ENCODE data around the gene KRT6A.
"Not testable (repeated sequence)": the region's sequence is repeated elsewhere in the genome, so short reads cannot be mapped to it uniquely, and the experiment has no call there.

KRT6A gene

DNA sequence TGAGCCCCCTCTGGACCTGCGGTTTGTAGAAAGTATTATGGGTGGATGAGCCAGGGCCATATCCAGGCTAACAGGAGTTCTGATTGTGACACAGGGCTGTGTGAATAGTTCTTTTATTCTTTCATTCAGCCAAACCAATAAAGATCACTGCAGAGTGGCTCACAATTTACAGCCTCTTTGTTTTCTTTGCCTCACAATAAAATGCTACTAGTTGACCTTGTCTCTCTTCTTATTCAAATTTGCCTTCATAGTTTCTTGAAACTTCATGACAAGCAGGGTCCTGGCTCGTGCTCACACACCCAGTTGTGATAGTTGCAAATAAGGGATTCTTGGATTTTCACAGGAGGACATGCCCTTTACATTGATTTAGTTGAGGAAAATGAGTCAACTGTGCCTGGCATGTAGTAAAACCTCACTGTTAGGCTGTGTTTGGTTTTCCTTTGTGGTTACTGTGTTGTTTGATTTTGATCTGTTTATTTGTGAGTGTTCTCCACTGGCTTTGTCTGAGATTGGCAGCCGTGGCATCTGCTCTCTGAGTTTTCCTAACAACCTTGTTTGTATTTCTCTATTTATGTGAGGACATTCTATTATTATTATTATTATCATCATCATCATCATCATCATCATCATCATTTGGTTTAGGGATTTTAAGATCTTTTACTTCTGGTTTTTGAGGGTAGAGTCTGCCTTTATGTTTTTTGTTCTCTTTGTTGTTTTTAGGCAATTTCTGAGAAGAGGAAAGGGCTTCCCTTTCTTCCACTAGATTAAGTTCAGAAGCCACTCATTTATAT is 38.5 kb downstream of the KRT6A start:
- DNase-seq, result no peak

DNA sequence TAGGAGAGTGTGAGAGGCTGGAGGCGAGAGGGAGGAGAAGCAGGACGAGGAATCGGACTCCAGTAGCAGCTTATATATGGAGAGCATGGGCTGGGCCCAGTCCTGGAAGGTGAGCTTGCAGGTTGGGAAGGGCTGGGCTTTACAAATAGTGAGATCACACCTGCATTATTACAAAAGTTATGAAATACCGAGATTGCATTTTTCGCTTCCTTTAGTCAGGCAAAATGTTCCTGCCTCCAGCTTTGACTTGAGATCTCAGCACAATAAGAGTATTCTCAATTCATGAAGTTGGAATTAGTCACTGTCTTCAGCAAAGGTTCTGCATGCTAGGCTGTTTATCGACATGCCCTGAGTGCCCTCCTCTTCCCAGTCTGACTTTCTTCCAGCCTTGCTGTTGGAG is 41.0 kb downstream of the KRT6A start, which contains the start of gene KRT6B:
TSS of gene KRT6B (minus strand) at position 46 of the 400 bp plus-strand sequence. CDS start 68 bp downstream, outside the sequence.
- DNase-seq, result no peak

DNA sequence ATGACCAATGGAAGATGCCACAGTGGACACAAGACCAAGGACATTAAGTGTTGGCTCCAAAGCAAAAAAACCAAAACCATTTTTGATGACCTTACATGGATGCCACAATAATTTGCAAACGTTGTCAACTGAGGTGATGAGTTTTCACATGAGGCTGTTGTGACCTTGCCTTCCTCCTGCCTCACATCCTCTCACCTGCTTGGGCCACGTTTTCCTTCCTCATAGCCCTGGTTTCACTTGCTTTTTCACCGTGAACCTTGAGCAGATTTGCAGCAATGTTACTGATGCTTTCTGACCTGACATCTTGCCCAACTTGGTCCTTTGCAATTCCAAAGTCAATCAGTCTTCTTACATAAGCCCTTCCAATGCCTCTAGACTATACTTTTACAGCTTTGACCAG is 44.8 kb downstream of the KRT6A start:
- no peak for DNase-seq

DNA sequence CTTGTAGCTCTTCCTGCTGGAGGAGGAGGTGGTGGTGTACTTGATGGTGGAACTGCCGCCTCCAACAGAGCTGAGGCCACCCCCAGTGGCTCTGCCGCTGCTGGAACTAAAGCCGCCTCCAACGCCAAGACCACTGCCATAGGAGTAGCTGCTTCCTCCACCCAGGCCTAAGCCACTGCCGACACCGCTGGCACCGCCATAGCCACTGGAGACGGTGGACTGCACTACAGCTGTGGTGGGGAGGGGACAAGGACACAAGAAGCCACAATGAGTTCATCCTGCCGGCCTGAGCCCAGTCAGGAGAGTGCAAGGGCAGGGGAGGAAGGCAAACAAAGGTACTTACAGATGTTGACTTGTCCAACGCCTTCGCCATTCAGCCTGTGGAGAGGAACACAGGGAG is 45.9 kb downstream of the KRT6A start:
- DNase-seq, result not testable (repeated sequence)

DNA sequence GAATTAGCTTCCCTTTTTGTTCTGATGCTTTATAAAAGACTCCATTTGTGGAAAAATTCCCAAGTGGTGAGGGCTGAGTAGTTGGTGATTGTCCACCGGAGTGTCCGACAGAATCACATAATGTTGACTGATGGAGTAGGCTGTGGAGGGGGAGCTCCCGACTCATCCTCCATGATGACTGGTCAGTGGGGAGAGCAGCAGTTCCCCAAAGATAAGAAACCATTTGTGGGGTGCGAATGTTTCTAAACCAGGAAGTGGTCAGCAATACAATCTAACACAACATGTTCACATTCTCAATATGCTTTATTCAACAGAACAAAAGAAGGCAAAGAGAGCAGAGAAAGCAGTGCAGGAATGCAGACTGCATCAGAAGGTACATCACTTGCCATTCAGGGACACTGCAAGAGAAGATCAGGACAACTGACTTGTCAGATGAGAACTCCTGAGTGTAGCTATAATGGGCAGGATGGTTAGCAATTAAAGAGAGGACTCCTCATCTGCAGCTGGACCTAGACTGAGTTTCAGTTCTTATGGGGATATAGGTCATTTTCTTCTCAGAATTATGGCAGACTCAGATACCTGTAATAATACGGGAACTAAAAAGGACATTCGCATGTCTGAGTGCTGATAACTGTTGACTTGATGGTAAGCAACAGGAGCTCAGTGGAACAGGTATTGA is 46.6 kb downstream of the KRT6A start:
- DNase-seq, result no peak

DNA sequence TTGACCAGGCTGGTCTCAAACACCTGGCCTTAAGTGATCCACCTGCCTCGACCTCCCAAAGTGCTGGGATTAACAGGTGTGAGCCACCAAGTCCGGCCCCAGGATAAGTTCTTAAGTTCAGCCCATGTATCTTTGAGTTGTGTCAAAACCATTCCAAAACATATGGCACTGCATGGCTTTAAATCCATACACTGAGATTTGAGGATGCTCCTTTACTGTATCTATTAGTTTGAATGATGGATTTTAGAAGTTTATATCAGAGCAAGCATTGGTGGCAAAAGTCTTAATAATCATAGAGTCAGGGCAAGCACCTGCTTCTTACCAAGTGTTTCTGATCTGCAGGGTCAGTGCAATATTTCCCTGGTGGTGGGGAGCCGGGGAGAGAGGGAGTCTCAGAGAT is 47.2 kb downstream of the KRT6A start:
- DNase-seq, result no peak

DNA sequence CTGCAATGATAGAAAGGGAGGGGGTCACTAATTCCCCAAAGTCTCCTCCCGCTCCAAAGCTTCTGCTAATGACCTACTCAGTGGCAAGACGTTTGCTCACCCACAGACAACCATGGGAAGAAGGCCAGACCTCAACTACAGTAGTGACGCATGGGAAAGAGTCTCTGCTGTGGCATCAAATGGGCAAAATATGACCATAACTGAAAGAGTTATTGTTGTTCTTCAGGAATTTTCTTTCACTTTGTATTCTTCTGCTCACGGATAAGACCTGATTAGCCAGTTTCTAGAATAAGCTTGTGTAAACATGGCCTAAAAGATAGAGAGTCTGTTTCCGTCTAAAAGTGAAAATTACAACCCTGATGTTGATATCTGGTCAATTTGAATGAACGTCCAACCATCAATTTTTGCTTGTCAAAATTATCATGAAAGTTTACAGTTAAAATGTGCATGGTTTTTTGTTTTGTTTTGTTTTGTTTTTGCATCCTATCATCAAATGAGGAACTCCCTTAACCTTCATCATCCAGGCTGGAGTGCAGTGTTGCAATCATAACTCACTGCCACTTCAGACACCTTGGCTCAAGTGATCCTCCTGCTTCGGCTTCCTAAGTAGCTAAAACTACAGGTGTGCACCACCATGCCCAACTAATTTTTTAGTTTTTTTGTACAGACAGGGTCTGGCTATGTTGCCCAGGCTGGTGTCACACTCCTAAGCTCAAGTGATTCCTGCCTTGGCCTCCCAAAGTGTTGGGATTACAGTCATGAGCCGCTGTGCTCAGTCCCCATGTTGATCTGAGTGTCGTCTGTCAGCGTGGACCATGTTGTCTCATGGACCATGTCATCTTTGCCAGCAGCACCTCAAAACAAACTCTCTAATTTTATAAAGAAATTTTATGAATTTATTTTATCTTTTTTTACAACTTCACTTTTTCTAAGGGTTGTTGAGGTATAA is 48.1 kb downstream of the KRT6A start:
- DNase-seq, result no peak

DNA sequence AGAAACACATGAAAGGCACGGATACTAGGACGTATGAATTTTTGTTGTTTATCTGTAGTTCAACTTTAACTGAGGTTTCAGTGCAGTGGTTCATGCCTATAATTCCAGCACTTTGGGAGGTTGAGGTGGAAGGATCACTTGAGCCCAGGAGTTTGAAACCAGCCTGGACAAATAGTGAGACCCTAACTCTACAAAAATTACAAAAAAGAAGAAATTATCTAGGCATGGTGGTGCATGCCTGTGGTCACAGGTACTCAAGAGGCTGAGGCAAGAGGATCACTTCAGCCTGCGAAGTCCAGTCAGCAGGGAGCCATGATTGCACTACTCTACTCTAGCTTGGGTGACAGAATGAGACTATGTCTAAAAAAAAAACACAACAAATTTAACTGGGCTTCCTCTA is 49.1 kb downstream of the KRT6A start:
- DNase-seq, result no peak

DNA sequence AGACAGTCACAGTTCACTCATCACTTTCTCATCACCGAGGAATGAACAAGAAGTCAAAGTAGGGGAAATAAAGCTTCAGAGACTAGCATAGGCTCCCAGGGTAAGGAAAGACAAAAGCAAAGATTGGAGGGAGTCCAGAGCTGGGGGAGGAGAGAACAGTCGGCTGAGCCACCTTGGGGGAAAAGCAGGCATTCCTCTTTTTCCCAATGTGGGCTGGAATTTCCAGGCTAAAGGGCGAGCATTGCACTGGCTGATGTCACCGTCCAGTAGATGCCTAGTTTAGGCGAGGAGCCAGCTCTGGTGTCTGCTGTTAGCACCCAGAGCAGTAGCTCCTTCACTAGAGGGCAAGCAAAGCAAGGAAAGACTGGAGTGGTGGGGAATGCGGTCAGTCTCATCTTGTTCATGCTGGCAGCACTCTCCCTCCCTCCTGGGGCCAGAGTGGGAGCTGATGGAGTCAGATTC is 50.4 kb downstream of the KRT6A start:
- no peak for DNase-seq

DNA sequence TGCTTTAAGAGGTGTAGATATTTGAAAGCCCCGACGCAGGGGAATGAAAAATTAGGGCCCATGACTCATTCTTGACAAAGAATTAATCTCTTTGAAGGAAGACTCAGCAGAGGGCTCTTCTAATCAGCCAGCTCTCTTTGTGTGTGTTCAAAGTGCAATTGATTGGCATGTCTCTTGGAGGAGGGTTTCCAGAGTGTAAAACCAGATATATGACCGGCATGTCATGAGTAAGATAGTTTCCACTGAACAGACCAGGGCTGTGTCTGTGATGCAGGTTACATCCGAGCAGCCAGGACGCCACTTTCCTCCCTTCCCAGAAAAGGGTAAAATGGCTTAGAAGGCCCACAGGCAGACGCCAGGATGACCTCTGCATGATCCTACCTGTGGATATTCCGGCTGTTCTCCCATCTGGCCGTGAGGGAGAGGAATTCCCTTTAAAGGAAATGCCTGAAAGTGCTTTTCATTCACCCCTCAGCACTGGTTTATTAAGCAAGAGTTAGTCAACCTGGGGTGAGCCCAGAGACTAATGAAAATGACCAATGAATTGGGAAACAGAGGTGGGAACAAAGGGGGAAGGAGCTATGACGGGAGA is 51.6 kb downstream of the KRT6A start:
- no peak for DNase-seq

DNA sequence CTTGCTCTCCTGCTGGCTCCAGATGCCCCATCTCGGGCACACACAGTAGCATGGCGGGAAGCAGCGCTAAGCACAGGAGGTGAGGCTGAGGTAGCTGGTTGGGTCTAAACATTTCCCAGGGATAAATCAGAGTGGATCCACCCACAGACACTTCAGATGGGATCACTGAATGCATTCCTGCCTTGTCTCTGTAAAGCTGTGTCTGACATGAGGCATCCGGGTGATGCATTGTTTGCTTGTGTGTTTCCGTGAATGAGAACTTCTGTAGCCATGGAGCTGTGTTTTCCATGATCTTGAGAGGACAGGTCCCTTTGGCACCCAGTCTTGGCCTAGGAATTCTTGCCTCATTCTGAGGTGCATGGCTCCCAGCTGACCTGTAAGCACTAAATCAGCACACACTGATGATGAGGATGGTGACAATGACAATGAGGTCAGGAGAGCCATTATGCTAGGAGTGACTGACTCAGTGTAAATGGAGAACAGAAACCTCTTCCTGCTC is 52.2 kb downstream of the KRT6A start:
- no peak for DNase-seq

DNA sequence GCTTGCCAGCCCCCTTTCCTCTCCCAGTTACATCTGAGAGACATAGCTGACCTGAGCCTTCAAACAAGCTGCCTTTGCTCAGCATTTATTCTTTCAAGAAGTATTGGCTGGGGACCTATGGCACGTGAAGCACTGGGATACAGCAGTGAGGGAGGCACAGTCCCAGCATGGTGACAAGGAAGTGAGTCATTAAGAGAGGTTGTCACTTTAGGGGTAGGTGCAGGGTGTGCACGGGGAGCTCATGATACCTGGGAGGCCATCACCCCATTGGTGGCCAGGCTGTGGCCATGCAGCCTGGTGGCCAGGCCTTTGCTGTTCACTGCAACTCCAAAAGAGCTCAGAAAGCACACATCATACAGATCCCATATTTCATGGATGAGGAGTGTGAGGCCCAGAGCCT is 53.2 kb downstream of the KRT6A start:
- DNase-seq, result no peak

DNA sequence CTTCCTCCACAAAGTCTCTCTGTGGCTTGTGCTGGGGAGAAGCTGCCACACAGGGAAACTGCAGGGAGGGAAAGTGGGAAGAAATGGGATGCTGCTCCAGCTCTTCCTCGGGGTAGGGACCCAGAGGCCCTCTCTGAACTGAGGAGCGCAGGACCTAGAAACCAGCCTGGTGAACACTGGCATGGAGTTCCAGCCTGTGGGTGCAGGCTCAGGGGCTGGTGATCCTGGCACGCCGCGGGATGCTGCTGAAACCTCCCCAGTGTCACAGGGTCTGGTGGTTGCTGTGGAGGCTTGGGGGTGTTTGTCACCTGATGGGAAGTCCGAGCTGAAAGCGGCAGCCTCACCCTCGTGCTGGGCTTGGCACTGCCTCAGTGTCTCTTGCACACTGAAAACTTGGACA is 53.6 kb downstream of the KRT6A start:
- DNase-seq, result no peak

DNA sequence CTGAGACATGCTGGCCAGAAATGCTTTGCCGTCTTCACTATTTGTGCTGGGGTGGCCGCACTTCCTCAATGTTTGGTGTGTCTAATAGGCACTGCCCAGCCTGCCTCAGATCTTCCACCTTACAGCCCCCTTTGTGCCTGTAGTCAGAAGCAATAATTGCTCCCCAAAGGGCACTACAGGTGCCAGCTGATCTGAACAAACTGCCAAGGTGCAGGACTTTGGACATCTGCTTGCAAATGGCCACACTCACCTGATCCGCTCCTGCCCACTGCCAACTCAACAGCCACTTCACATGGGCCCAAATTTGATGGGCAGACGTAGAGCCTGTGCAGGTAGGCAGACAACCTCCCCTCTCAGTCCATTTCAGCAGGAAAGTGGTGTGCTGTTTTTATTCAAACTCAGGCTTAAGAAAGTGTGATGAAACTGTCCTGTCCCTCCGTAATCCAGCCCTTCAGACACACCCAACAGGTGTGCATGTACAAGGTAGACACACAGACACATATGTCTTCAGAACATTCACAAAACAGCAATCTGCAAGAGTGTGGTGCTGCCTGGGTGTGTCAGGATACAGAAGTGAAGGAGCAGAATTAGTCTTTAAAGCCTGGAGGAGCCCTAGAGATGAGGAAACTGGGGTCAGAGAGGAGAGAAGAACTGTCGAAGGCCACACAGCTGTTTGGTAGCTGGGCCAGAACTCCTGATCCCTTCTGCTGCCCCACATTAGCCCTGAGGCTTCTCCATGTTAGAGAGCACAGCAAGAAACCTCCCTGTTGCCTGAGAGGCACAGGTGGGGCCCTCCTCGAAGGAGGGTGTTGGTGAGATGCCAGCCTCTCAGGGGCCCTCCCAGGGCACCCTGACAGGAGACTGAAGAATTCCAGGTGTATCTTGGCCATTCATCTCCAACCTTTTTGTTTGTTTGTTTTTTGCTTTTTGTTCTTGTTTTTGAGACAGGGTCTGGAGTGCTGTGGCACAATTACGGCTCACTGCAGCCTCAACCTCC is 54.5 kb downstream of the KRT6A start:
- no peak for DNase-seq

DNA sequence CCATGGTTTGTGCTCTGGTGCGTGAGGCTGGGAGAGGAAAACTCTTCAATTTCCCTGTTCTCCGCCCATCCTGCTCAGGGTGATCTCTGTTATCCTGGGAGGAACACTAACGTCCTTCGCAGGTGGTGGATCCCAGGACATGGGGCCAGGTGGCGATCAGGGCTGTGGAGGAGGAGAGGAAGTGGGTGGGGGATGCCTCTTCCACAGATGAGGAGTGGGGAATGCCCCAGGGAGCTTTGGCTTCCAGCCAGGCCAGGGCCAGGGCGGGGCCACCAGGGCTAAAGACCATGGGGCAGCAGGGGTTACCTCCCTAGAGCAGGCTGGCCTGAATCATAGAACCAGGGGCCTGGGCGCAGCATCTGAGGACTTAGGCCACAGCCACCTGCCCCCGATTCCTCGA is 55.5 kb downstream of the KRT6A start:
- DNase-seq, result no peak
